ENCODE measurements around the gene OSBPL6. TPM values are rescaled to one million over a fixed set of nuclear protein-coding genes. Genes with fewer than 3 reads are reported as not detected.

OSBPL6 gene
- total and polyA plus RNA-seq, 9 of the 15 experiments (the other 6 are each of a cell fraction or from before 2014, with no cell fraction given), result 3.4 to 12.7 (median 9.3) TPM

GRCh38 chr2:178269438-178270224 is 75.3 kb downstream of the OSBPL6 start (continued):
- peak; percentile 96 for TF ChIP-seq NCOR1 (IDR thresholded peaks at IDR 0.05)
- TF ChIP-seq PCBP2 (IDR thresholded peaks at IDR 0.05; ENCODE audit: low read depth, low read length, poor library complexity, severe bottlenecking), result no peak
- TF ChIP-seq ZNF140 (CRISPR knock-in tag; IDR thresholded peaks at IDR 0.05), result no peak
- no peak for TF ChIP-seq ESRRB (CRISPR knock-in tag; IDR thresholded peaks at IDR 0.05; ENCODE audit: borderline replicate concordance)
- no peak for TF ChIP-seq LARP7 (IDR thresholded peaks at IDR 0.05)
- no peak for TF ChIP-seq KDM5B (IDR thresholded peaks at IDR 0.05; ENCODE audit: insufficient replicate concordance, low read depth, low read length)
- peak in 1 of 2 experiments; percentile 24; a peak in 1 of 4 replicates for TF ChIP-seq NRF1 (conservative IDR thresholded peaks at IDR 0.05 in 1 of 2, IDR thresholded peaks at IDR 0.05 in 1 of 2)
- no peak for TF ChIP-seq HDGF (IDR thresholded peaks at IDR 0.05)
- 0 out of 2 replicates have a peak, but pooled peaks have one; percentile 14 for TF ChIP-seq ZNF583 (CRISPR knock-in tag; IDR thresholded peaks at IDR 0.05)
- no peak for TF ChIP-seq CCAR2 (IDR thresholded peaks at IDR 0.05; ENCODE audit: low read depth, low read length)
- TF ChIP-seq GATA2 (CRISPR knock-in tag; IDR thresholded peaks at IDR 0.05), result peak; percentile 97
- TF ChIP-seq SRSF3 (IDR thresholded peaks at IDR 0.05; ENCODE audit: insufficient read depth, low read length), result no peak
- TF ChIP-seq HNRNPL (IDR thresholded peaks at IDR 0.05; ENCODE audit: low read depth, low read length), result no peak
- TF ChIP-seq GTF2E2 (tag; IDR thresholded peaks at IDR 0.05), result 0 out of 2 replicates have a peak, but pooled peaks have one; percentile 4
- peak; percentile 66 for TF ChIP-seq SMAD4 (CRISPR knock-in tag; conservative IDR thresholded peaks at IDR 0.05)
- no peak for TF ChIP-seq U2AF2 (optimal IDR thresholded peaks at IDR 0.05; ENCODE audit: low read depth, low read length)
- TF ChIP-seq RFX1 (IDR thresholded peaks at IDR 0.05), result no peak
- TF ChIP-seq OTX1 (CRISPR knock-in tag; IDR thresholded peaks at IDR 0.05), result no peak
- TF ChIP-seq CREM (IDR thresholded peaks at IDR 0.05; ENCODE audit: low read depth), result peak; percentile 79
- 0 out of 2 replicates have a peak, but pooled peaks have one; percentile 31 for TF ChIP-seq ZBTB17 (CRISPR knock-in tag; IDR thresholded peaks at IDR 0.05)
- TF ChIP-seq, protein P1, sequence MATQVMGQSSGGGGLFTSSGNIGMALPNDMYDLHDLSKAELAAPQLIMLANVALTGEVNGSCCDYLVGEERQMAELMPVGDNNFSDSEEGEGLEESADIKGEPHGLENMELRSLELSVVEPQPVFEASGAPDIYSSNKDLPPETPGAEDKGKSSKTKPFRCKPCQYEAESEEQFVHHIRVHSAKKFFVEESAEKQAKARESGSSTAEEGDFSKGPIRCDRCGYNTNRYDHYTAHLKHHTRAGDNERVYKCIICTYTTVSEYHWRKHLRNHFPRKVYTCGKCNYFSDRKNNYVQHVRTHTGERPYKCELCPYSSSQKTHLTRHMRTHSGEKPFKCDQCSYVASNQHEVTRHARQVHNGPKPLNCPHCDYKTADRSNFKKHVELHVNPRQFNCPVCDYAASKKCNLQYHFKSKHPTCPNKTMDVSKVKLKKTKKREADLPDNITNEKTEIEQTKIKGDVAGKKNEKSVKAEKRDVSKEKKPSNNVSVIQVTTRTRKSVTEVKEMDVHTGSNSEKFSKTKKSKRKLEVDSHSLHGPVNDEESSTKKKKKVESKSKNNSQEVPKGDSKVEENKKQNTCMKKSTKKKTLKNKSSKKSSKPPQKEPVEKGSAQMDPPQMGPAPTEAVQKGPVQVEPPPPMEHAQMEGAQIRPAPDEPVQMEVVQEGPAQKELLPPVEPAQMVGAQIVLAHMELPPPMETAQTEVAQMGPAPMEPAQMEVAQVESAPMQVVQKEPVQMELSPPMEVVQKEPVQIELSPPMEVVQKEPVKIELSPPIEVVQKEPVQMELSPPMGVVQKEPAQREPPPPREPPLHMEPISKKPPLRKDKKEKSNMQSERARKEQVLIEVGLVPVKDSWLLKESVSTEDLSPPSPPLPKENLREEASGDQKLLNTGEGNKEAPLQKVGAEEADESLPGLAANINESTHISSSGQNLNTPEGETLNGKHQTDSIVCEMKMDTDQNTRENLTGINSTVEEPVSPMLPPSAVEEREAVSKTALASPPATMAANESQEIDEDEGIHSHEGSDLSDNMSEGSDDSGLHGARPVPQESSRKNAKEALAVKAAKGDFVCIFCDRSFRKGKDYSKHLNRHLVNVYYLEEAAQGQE (IDR thresholded peaks at IDR 0.05; ENCODE audit: borderline replicate concordance), result peak; percentile 95
- TF ChIP-seq, protein P1 (CRISPR knock-in tag; IDR thresholded peaks at IDR 0.05; ENCODE audit: low read depth), result no peak
- peak; percentile 76 for TF ChIP-seq NFE2 (IDR thresholded peaks at IDR 0.05; ENCODE audit: low read depth)
- TF ChIP-seq ZBED1 (IDR thresholded peaks at IDR 0.05), result peak; percentile 91
